WI38 (cell line): ENCODE data around the gene CR1.
"Not testable (repeated sequence)": the region's sequence is repeated elsewhere in the genome, so short reads cannot be mapped to it uniquely, and the experiment has no call there.

Experiments used
- H3K4me3 ChIP-seq: 2 replicates; pipeline ENCODE4 v1.5.1; 2011; ENCODE audit warnings: low read depth, mild to moderate bottlenecking, control low read depth, low read length
- TF ChIP-seq, protein P1 (sequence below): IDR thresholded peaks from 2 replicates; pipeline ENCODE4 v1.5.1; 2012; ENCODE audit warnings: low read depth, mild to moderate bottlenecking, control low read depth, low read length

CR1 gene

DNA sequence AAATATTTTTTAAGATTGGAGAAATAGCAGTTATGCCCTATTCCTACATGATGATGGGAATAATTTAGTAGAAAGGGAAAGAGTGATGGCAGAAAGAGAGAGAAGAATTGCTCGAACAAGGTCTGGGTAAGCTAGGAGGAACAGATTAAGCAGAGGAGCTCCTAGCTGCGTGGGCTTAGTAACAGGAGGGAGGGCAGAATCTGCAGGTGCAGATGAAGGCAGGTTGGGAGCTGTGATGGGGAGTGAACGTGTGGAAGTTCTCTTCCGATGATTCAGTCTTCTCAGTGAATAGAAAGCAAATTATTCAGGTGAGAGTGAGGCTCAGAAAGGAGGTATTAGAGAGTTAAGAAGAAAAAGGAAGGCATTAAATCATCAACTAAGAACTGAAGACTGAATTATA is 8.3 kb upstream of the CR1 start:
- no peak overlapping the region for H3K4me3 ChIP-seq
- TF ChIP-seq, protein P1, sequence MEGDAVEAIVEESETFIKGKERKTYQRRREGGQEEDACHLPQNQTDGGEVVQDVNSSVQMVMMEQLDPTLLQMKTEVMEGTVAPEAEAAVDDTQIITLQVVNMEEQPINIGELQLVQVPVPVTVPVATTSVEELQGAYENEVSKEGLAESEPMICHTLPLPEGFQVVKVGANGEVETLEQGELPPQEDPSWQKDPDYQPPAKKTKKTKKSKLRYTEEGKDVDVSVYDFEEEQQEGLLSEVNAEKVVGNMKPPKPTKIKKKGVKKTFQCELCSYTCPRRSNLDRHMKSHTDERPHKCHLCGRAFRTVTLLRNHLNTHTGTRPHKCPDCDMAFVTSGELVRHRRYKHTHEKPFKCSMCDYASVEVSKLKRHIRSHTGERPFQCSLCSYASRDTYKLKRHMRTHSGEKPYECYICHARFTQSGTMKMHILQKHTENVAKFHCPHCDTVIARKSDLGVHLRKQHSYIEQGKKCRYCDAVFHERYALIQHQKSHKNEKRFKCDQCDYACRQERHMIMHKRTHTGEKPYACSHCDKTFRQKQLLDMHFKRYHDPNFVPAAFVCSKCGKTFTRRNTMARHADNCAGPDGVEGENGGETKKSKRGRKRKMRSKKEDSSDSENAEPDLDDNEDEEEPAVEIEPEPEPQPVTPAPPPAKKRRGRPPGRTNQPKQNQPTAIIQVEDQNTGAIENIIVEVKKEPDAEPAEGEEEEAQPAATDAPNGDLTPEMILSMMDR, result no peak

DNA sequence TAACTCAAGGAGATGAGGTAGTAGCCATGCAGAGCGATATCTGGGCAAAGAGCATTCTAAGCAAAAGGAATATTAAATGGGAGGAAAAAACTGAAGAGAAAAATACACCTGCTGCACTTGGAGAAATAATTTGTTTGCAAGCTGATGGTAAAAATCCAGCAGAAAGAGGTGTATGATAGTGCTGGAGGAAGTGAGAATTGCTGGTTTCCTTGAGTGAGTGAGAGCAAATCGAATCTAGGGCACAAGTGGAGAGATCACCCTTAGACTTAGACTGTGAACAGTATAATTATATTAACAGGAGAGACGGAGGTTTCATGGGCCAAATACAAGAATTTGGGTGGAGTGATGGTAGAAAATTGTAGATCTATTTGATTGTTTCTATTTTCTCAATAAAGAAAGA is 2.7 kb upstream of the CR1 start:
- TF ChIP-seq, protein P1, result no peak
- H3K4me3 ChIP-seq, result no peak overlapping the region

DNA sequence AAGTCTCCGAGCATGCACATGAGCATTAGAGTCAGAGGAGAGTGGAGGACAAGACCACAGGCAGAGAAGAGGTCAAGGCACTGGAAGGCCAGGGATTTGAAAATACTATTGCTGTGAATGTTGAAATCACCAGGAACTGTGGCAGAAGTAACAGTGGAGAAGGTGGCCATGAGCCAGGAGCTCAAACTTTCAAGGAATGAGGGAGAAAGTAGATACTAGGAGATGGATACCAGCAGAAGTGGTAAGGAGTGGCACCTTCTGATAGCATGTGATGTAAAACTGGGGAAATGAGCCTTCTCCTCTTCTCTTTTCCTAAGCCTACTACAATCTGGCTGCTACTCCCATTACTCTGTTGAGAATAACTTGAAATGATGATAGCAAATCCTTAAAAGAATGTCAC is 1.8 kb upstream of the CR1 start:
- H3K4me3 ChIP-seq, result no peak overlapping the region

DNA sequence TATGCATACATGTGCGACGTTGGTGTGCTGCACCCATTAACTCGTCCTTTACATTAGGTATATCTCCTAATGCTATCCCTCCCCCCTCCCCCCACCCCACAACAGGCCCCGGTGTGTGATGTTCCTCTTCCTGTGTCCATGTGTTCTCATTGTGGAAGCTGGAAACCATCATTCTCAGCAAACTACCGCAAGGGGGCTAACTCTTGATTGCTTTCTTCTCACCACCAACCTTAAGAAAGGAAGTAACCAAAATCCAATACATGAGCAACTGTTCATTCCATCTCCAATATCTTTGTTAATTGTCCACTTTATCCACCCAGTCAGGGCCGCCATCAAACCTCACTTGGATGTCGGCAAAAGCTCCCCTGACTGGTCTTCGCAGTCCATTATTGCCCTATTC is 676 bp upstream of the CR1 start:
- not testable (repeated sequence) for H3K4me3 ChIP-seq

More for the DNA sequence above, 1.8 kb upstream of the CR1 start:
- TF ChIP-seq, protein P1, result no peak

DNA sequence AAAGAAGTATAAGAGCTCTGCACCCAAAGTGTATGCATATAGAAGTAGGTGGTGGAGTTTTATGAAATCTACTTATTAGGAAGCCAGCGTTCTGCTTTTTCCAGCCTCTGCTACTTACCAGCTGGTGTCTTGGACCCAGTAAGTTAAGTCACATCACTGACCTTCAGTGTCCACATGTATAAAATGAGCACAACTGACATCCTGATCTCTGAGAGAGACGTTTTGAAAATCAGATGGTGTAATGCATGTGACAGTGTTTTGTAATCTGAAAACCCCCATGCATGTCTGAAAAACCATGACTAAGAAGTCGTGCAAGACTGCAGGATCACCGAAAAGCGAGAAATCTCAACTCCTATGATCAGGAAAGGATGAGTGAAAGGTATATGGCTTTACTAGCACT is 2.0 kb downstream of the CR1 start:
- no peak overlapping the region for H3K4me3 ChIP-seq
- TF ChIP-seq, protein P1, result no peak

DNA sequence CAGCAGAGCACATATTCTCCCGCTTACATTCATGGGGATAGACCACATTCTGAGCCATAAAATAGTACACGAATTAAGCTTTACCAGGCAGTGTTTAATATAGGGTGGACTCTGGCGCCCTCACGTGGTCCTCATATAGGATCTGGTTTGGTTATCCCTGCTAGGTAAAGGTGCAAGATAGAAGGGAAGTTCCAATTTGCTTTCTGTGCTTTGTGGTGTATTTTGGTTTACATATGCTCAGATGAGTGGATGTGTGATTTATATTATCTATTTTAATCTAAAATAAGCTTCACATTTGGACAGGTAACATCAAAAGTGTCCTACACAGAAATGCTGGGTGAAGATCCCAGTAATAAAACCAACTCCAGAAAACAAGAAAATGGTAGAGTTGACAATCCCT is 3.6 kb downstream of the CR1 start:
- TF ChIP-seq, protein P1, result peak; percentile 53
- no peak overlapping the region for H3K4me3 ChIP-seq

DNA sequence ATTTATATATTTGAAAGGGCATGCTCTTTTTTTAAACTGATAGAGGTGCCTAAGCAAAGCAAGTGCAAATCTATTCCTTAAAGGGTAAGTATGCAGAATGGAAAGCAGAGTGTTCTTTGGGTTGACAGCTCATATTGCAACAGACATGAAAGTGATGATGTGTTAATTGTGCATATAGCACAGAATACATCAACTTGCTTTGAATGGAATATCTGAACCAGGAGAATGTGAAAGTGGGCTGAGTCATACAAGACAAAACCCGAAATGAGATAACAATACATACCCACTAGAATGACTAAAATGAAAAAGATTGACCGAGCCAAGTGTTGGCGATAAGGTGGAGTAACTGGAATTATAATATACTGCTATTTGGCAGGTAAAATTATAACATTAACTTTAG is 4.3 kb downstream of the CR1 start:
- TF ChIP-seq, protein P1, result no peak

DNA sequence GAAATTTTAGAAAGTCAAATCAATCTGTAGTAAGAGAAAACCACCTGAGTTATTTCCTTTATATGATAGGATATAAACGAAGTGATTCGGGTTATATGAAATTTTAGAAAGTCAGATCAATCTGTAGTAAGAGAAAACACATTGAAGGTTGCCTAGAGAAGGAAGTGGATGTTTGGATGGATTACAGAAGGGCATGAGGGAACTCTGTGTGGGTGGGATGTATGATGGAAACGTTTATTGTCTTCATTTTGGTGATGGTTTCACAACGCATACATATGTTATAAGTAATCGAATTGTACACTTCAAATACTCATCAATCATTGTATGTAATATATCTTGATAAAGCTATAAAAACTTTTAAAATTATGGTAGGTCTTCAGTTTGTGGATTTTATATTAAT is 5.1 kb downstream of the CR1 start:
- no peak overlapping the region for H3K4me3 ChIP-seq
- TF ChIP-seq, protein P1, result no peak

More for the DNA sequence above, 4.3 kb downstream of the CR1 start:
- no peak overlapping the region for H3K4me3 ChIP-seq
